HG03520 (cell line): Measurements from ENCODE around the gene PMIS2.

Source experiments
- ATAC-seq: cut with Tn5 transposase; IDR thresholded peaks from one replicate; pipeline ENCODE4 v1.9.1; 2021; ENCODE audit warnings: mild to moderate bottlenecking, moderate library complexity; ENCODE audit not compliant: unreplicated experiment

Gene PMIS2

GRCh38 chr19:35623327-35624010 lies 37.5 kb downstream of the PMIS2 start:
- no peak for ATAC-seq

- no peak for ATAC-seq
These were observed 42.2 kb downstream of the PMIS2 start for GRCh38 chr19:35628264-35628564.

- peak; percentile 89 for ATAC-seq
These were observed 42.8 kb downstream of the PMIS2 start, which contains the start of gene RBM42 for GRCh38 chr19:35628565-35629331. TSS of gene RBM42 (plus strand) at chr19:35629036. CDS start at chr19:35629154, 118 bp downstream.

- no peak for ATAC-seq
These were observed 43.3 kb downstream of the PMIS2 start for GRCh38 chr19:35629332-35629633.

GRCh38 chr19:35633727-35634440 lies 47.9 kb downstream of the PMIS2 start:
- no peak for ATAC-seq

- no peak for ATAC-seq
These were observed 50.7 kb downstream of the PMIS2 start for GRCh38 chr19:35636651-35637050.
